Measurements from ENCODE around the gene PLXDC1. TPM values are rescaled to one million over a fixed set of nuclear protein-coding genes. Genes with fewer than 3 reads are reported as not detected.
"Not testable (repeated sequence)": the region's sequence is repeated elsewhere in the genome, so short reads cannot be mapped to it uniquely, and the experiment has no call there.

Gene PLXDC1
- total and polyA plus RNA-seq, 2 experiments from 2014 or later, result 0.28 to 0.91 TPM

GRCh38 chr17:39022924-39023323 lies 128.5 kb downstream of the PLXDC1 start (continued):
- TF ChIP-seq CTCF (conservative IDR thresholded peaks at IDR 0.05; ENCODE audit: low read depth in 2 of 2) (no peak), NANOG (IDR thresholded peaks at IDR 0.05; ENCODE audit: borderline replicate concordance) (no peak), ZNF114 (CRISPR knock-in tag; IDR thresholded peaks at IDR 0.05) (no peak)

- not testable (repeated sequence) for DNase-seq (ENCODE audit: low spot score); H4K20me1 ChIP-seq (replicated peaks; ENCODE audit: insufficient read depth); H3K4me2 ChIP-seq; H3K27me3 Mint-ChIP-seq (ENCODE audit: insufficient read depth, low read depth, poor library complexity); H3K4me1 Mint-ChIP-seq; ATAC-seq; H3K4me3 ChIP-seq; H3K36me3 ChIP-seq (ENCODE audit: insufficient read depth); H3K4me3 Mint-ChIP-seq; H3K27me3 ChIP-seq (ENCODE audit: insufficient read depth); H3K36me3 Mint-ChIP-seq (ENCODE audit: low read depth); H3K27ac Mint-ChIP-seq; H2AFZ ChIP-seq; H3K4me1 ChIP-seq (ENCODE audit: insufficient read depth); H3K9me3 Mint-ChIP-seq; H3K79me2 ChIP-seq (replicated peaks; ENCODE audit: insufficient read depth); H3F3A ChIP-seq (replicated peaks; ENCODE audit: low read depth); H3K27ac ChIP-seq (ENCODE audit: low read depth); H3K9me2 ChIP-seq (ENCODE audit: insufficient read depth)
Measured at GRCh38 chr17:39020037-39020436, 131.4 kb downstream of the PLXDC1 start.

GRCh38 chr17:39018267-39019134 lies 132.9 kb downstream of the PLXDC1 start:
- no peaks in the 10 kb centered on the region for H3K36me3 Mint-ChIP-seq (ENCODE audit: low read depth)
- Histone ChIP-seq H3K27ac (ENCODE audit: low read depth) (no peak overlapping the region), H3K79me2 (replicated peaks; ENCODE audit: insufficient read depth) (no peaks in the 10 kb centered on the region), H3F3A (replicated peaks; ENCODE audit: low read depth) (no peaks in the 10 kb centered on the region), H3K9me2 (ENCODE audit: insufficient read depth) (no peaks in the 10 kb centered on the region), H4K20me1 (replicated peaks; ENCODE audit: insufficient read depth) (no peaks in the 10 kb centered on the region), H3K4me2 (peak overlapping the region; percentile 28; the same call in 1 of the 2 replicates), H3K27me3 (ENCODE audit: insufficient read depth) (no peaks in the 10 kb centered on the region), H3K36me3 (ENCODE audit: insufficient read depth) (no peaks in the 10 kb centered on the region), H2AFZ (peak overlapping the region; percentile 73), H3K4me1 (ENCODE audit: insufficient read depth) (peaks cover 10% of the 10 kb centered on the region; the same call in 1 of the 2 replicates), H3K4me3 (no peak overlapping the region)
- H3K4me1 Mint-ChIP-seq, result peaks cover 7% of the 10 kb centered on the region; the same call in 1 of the 3 replicates
- H3K4me3 Mint-ChIP-seq, result no peak overlapping the region
- H3K27me3 Mint-ChIP-seq (ENCODE audit: insufficient read depth, low read depth, poor library complexity), result peaks cover 5% of the 10 kb centered on the region
- no peak for DNase-seq (ENCODE audit: low spot score)
- ATAC-seq, result no peak
- no peaks in the 10 kb centered on the region for H3K9me3 Mint-ChIP-seq
- no peak overlapping the region for H3K27ac Mint-ChIP-seq
- no peak for TF ChIP-seq CTCF (conservative IDR thresholded peaks at IDR 0.05; ENCODE audit: low read depth in 2 of 2)
- no peak for TF ChIP-seq ZNF114 (CRISPR knock-in tag; IDR thresholded peaks at IDR 0.05)
- TF ChIP-seq JUNB (IDR thresholded peaks at IDR 0.05; ENCODE audit: unreplicated experiment), result no peak
- no peak for TF ChIP-seq STAT1 (IDR thresholded peaks at IDR 0.05; ENCODE audit: unreplicated experiment)
- no peak for TF ChIP-seq EZH2phosphoT487 (IDR thresholded peaks at IDR 0.05; ENCODE audit: unreplicated experiment)
- no peak for TF ChIP-seq ZNF331 (CRISPR knock-in tag; IDR thresholded peaks at IDR 0.05; ENCODE audit: low read depth)
- TF ChIP-seq POLR2AphosphoS5 (IDR thresholded peaks at IDR 0.05; ENCODE audit: low read depth), result no peak
- no peak for TF ChIP-seq REST (IDR thresholded peaks at IDR 0.05; ENCODE audit: unreplicated experiment)
- TF ChIP-seq EZH2 (IDR thresholded peaks at IDR 0.05; ENCODE audit: low read depth, unreplicated experiment), result no peak
